Gastroesophageal sphincter (tissue), 4 donors: ENCODE results near the gene TMEM117. TPM values are rescaled to one million over a fixed set of nuclear protein-coding genes. Genes with fewer than 3 reads are reported as not detected.
"Not testable (repeated sequence)": the region's sequence is repeated elsewhere in the genome, so short reads cannot be mapped to it uniquely, and the experiment has no call there.

ENCODE experiments used
- ATAC-seq: fragments of 150-250 bp; one replicate; pipeline ENCODE4 v1.9.1; 2016; ENCODE audit warnings: mild to moderate bottlenecking, moderate library complexity
- H3K27ac ChIP-seq, 4 donors: fragments of 200-600 bp; sonication (generic) in 3 of 4; 1 replicate in 3 of 4; 2 replicates in 1 of 4; pipeline ENCODE4 v1.5.1; 2016 to 2019
- H3K27me3 ChIP-seq: fragments of 200-600 bp; sonication (generic); one replicate; pipeline ENCODE4 v1.5.1; 2019
- H3K36me3 ChIP-seq, 2 donors: fragments of 200-600 bp; sonication (generic); one replicate each; pipeline ENCODE4 v1.5.1; 2019; ENCODE audit warnings: control low read depth in 1 of 2
- H3K4me1 ChIP-seq, 3 donors: fragments of 200-600 bp; sonication (generic); 1 replicate in 2 of 3; 2 replicates in 1 of 3; pipeline ENCODE4 v1.5.1; 2016 to 2019; ENCODE audit warnings: control low read depth in 2 of 3
- H3K4me3 ChIP-seq, 2 donors: fragments of 200-600 bp; sonication (generic); one replicate each; pipeline ENCODE4 v1.5.1; 2019; ENCODE audit warnings: mild to moderate bottlenecking in 1 of 2, moderate library complexity in 1 of 2
- H3K9me3 ChIP-seq, 3 donors: fragments of 200-600 bp; sonication (generic); one replicate each; pipeline ENCODE4 v1.5.1; 2017 to 2019; ENCODE audit warnings: control low read depth in 2 of 3
- EP300 ChIP-seq: sonication (generic); formaldehyde crosslinking; IDR thresholded peaks from one replicate; pipeline ENCODE4 v1.6.1; 2017; ENCODE audit warnings: antibody characterized with exemption, mild to moderate bottlenecking
- POLR2A ChIP-seq, 2 donors: fragments of 450-650 bp; IDR thresholded peaks; one replicate each; pipeline ENCODE4 v1.6.1; 2017; ENCODE audit warnings: antibody characterized with exemption in 2 of 2, mild to moderate bottlenecking in 2 of 2, moderate library complexity in 1 of 2
- POLR2AphosphoS5 ChIP-seq: sonication (generic); formaldehyde crosslinking; IDR thresholded peaks from one replicate; pipeline ENCODE4 v1.6.1; 2017; ENCODE audit warnings: antibody characterized with exemption
- WGBS, 2 donors: methylation state at CpG; one replicate each; pipeline ENCODE4 v1.1.5; 2018; ENCODE audit warnings: low coverage in 1 of 2; 5-methylcytosine and 5-hydroxymethylcytosine counted together
- total RNA-seq, 4 donors: library from RNA; depleted of rRNA; stranded (reverse); fragments of >200 nt; gene quantifications; one replicate each; pipeline ENCODE4 v1.1.0, GENCODE V29; 2016
- TF ChIP-seq, protein P1 (sequence below), 4 experiments: fragments of 200-600 bp in 2 of 4; fragments of 450-650 bp in 2 of 4; sonication (generic) in 1 of 4; IDR thresholded peaks; one replicate each; pipeline ENCODE4 v1.5.1; 2017 to 2019; ENCODE audit warnings: antibody characterized with exemption in 4 of 4, mild to moderate bottlenecking in 2 of 4, moderate library complexity in 2 of 4

TMEM117 gene
- total RNA-seq, 4 donors from 2014 or later: 7.8 to 21.5 (median 12.3) TPM

DNA sequence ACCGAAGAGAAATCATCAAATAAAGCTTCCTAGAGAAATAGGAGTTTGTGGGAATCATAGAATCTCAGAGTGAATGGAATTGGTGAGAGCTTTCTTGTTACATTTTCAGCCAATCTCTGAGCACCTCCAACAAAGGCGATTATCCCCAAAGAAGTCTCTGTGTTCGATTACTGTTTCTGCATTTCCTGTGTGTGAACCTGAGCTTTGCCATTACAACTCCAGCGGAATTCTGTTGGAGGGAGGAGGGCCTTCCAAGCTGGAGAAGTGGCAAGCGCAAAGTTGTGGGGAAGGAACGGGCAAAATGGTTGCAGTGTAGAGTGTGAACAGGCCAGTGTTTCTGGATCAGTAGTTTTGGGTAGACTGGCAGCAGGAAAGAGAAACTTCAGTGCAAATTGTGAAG lies 23.1 kb downstream of the TMEM117 start:
- ATAC-seq: no peak
- 86 to 90% methylated on average over 2 to 3 of the region's 6 CpGs for WGBS, 2 donors
- TF ChIP-seq EP300: no peak
- TF ChIP-seq, protein P1, sequence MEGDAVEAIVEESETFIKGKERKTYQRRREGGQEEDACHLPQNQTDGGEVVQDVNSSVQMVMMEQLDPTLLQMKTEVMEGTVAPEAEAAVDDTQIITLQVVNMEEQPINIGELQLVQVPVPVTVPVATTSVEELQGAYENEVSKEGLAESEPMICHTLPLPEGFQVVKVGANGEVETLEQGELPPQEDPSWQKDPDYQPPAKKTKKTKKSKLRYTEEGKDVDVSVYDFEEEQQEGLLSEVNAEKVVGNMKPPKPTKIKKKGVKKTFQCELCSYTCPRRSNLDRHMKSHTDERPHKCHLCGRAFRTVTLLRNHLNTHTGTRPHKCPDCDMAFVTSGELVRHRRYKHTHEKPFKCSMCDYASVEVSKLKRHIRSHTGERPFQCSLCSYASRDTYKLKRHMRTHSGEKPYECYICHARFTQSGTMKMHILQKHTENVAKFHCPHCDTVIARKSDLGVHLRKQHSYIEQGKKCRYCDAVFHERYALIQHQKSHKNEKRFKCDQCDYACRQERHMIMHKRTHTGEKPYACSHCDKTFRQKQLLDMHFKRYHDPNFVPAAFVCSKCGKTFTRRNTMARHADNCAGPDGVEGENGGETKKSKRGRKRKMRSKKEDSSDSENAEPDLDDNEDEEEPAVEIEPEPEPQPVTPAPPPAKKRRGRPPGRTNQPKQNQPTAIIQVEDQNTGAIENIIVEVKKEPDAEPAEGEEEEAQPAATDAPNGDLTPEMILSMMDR (IDR thresholded peaks at IDR 0.05): no peak
- no peak for TF ChIP-seq POLR2A (IDR thresholded peaks at IDR 0.05)

DNA sequence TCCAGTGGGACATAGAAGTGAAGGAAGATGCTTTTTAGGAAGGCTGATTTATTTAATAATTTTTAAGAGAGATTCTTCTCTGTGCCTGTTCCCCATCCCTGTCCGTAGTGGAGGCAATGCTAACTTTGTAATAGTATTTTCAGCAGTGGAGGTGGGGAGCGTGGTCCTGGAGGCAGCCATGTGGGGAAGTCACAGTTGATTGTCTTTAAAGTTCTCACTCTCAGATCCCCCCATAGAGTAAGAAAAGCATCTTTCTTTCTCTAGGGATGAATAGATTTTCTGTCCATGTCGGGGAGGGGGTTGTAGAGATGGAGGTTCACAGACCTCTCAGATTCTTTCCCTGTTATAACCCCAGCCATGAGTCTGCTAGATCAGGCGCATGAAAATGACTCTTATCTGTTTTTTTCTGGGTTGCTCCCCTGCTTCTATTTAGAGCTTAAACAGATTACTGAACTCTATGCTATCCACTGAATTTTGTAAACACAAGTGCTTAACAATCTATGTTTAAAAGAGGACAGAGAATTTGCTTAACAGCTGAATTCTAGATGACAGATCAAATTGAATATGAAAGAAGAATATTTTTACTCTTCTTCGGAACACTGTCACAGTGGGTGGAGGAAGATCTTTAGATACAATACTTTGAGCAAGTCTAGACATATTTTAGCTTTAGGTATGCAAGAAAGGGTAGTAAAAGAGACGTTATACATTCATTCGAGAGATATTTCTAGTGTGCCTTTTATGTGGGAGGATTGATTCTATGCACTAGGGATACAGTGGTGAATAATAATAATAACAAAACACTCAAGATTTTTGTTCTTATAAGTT lies 25.3 kb downstream of the TMEM117 start:
- no peaks in the 10 kb centered on the region for H3K4me1 ChIP-seq
- no peaks in the 10 kb centered on the region for H3K27me3 ChIP-seq
- H3K4me3 ChIP-seq: no peak overlapping the region
- 65 to 80% methylated on average over 7 of the region's 7 CpGs for WGBS, 2 donors
- no peak for ATAC-seq
- no peak overlapping the region for H3K27ac ChIP-seq
- H3K36me3 ChIP-seq: peaks cover 0 to 6% of the 10 kb centered on the region in 2 donors
- no peak for TF ChIP-seq EP300
- TF ChIP-seq POLR2A (IDR thresholded peaks at IDR 0.05): no peak
- TF ChIP-seq, protein P1 (IDR thresholded peaks at IDR 0.05): no peak
- TF ChIP-seq POLR2AphosphoS5: no peak
- no peaks in the 10 kb centered on the region for H3K9me3 ChIP-seq

More for the DNA sequence above, 23.1 kb downstream of the TMEM117 start:
- Histone ChIP-seq H3K27me3 (no peaks in the 10 kb centered on the region), H3K36me3 (no peaks in the 10 kb centered on the region), H3K4me3 (no peak overlapping the region), H3K27ac (no peak overlapping the region), H3K4me1 (no peaks in the 10 kb centered on the region), H3K9me3 (no peaks in the 10 kb centered on the region)

DNA sequence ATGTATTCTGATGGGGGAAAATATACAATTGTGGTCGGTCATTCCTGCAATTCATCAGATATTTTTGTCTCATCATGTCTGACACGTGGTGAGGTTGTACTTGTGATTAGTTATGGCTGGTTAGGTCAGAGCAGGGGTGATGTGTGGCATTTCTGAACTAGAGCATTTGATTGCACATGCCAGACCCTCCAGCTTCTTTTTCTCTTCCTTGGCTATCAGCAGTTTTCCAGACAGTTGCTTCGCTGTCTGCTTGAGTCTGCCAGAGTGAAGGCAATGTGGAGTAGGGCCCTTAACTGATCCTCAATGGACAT lies 25.9 kb downstream of the TMEM117 start:
- H3K36me3 ChIP-seq: peaks cover 0 to 6% of the 10 kb centered on the region in 2 donors
- no peak overlapping the region for H3K4me3 ChIP-seq
- TF ChIP-seq, protein P1 (IDR thresholded peaks at IDR 0.05): no peak
- no peak for TF ChIP-seq EP300
- TF ChIP-seq POLR2A (IDR thresholded peaks at IDR 0.05): no peak
- TF ChIP-seq POLR2AphosphoS5: no peak
- no peak overlapping the region for H3K27ac ChIP-seq
- H3K4me1 ChIP-seq: no peaks in the 10 kb centered on the region
- ATAC-seq: no peak
- H3K9me3 ChIP-seq: no peaks in the 10 kb centered on the region
- WGBS, 2 donors: 71 to 79% methylated on average over 2 to 3 of the region's 3 CpGs
- H3K27me3 ChIP-seq: no peaks in the 10 kb centered on the region

DNA sequence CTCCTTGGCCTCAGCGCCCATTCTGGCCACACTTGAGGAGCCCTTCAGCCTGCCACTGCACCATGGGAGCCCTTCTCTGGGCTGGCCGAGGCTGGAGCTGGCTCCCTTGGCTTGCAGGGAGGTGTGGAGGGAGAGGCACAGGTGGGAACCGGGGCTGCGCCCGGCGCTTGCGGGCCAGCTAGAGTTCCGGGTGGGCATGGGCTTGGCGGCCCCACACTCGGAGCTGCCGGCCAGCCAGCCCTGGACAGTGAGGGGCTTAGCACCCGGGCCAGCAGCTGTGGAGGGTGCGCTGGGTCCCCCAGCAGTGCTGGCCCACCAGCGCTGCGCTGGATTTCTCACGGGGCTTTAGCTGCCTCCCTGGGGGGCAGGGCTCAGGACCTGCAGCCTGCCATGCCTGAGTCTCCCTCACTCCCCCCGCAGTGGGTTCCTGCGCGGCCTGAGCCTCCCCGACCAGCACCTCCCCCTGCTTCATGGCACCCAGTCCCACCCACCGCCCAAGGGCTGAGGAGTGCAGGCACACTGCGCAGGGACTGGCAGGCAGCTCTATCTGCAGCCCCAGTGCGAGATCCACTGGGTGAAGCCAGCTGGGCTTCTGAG lies 28.0 kb downstream of the TMEM117 start:
- H3K36me3 ChIP-seq: peaks cover 0 to 6% of the 10 kb centered on the region in 2 donors
- no peak for TF ChIP-seq POLR2AphosphoS5
- H3K27ac ChIP-seq: no peak overlapping the region
- no peaks in the 10 kb centered on the region for H3K4me1 ChIP-seq
- H3K9me3 ChIP-seq: no peaks in the 10 kb centered on the region
- ATAC-seq: no peak
- H3K27me3 ChIP-seq: no peaks in the 10 kb centered on the region
- WGBS, 2 donors: 100% methylated on average over 3 of the region's 23 CpGs; no CpG with 5 or more reads in 1 of the 2 donors
- H3K4me3 ChIP-seq: no peak overlapping the region

DNA sequence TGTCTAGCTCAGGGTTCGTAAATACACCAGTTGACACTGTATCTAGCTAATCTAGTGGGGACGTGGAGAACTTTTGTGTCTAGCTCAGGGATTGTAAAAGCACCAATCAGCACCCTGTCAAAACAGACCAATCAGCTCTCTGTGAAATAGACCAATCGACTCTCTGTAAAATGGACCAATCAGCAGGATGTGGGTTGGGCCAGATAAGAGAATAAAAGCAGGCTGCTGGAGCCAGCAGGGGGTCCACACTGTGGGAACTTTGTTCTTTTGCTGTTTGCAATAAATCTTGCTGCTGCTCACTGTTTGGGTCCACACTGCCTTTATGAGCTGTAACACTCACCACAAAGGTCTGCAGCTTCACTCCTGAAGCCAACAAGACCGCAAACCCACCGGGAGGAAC lies 28.7 kb downstream of the TMEM117 start:
- H3K4me1 ChIP-seq, H3K27me3 ChIP-seq, H3K27ac ChIP-seq, H3K36me3 ChIP-seq, H3K4me3 ChIP-seq, H3K9me3 ChIP-seq, ATAC-seq: not testable (repeated sequence)
- WGBS, 2 donors: 92 to 100% methylated on average over 2 of the region's 5 CpGs

DNA sequence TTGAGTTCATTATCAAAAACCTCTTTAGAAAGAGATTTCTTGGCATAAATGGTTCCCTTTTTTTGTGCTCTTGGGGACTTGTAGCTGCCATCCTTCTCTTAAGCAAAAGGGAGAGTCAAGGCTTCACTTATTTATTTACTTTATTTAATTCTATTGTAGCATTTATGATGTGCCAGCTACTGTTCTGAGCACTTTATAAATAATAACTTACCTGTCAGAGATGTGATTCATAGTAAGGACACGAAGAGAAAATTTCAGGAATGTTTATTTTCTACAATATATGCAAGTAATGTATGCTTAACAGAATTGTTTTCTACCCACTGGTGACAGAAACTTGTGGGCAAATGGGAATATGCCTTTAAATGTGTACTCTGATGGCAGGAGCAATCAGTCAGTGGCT lies 33.3 kb downstream of the TMEM117 start:
- Histone ChIP-seq H3K4me3 (no peak overlapping the region), H3K27ac (no peak overlapping the region), H3K36me3 (peaks cover 0 to 6% of the 10 kb centered on the region in 2 donors), H3K9me3 (no peaks in the 10 kb centered on the region), H3K4me1 (no peaks in the 10 kb centered on the region), H3K27me3 (no peaks in the 10 kb centered on the region)
- TF ChIP-seq POLR2AphosphoS5: no peak
- TF ChIP-seq EP300: no peak
- no peak for TF ChIP-seq POLR2A (IDR thresholded peaks at IDR 0.05)
- TF ChIP-seq, protein P1 (IDR thresholded peaks at IDR 0.05): no peak
- 68 to 75% methylated on average over 1 of the region's 1 CpG for WGBS, 2 donors
- no peak for ATAC-seq

DNA sequence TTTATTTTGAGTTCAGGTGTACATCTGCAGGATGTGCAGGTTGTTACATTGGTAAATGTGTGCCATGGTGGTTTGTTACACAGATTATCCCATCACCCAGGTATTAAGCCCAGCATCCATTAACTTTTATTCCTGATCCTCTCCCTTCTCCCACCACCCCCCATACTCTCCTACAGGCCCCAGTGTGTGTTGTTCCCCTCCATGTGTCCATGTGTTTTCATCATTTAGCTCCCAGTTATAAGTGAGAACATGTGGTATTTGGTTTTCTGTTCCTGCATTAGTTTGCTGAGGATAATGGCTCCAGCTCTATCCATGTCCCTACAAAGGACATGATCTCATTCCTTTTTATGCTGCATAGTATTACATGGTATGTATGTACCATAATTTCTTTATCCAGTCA lies 33.9 kb downstream of the TMEM117 start:
- H3K4me3 ChIP-seq, H3K4me1 ChIP-seq, H3K27me3 ChIP-seq, H3K27ac ChIP-seq, ATAC-seq, H3K9me3 ChIP-seq, H3K36me3 ChIP-seq: not testable (repeated sequence)

DNA sequence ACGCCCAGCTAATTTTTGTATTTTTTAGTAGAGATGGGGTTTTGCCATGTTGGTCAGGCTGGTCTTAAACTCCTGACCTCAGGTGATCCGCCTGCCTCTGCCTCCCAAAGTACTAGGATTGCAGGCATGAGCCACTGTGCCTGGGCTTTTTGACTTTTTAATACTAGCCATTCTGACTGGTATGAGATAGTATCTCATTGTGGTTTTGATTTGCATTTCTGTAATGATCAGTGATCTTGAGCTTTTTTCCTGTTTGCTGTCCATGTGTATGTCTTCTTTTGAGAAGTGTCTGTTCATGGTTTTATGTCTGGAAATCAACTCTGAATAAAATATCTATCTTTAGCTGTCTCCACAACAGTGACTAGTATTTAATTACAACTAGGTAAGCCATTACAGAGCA lies 35.4 kb downstream of the TMEM117 start:
- not testable (repeated sequence) for ATAC-seq, H3K4me3 ChIP-seq, H3K4me1 ChIP-seq, H3K9me3 ChIP-seq, H3K36me3 ChIP-seq, H3K27ac ChIP-seq, H3K27me3 ChIP-seq
- WGBS, 2 donors: 83 to 100% methylated on average over 1 to 2 of the region's 2 CpGs
